HAP-1 (cell line): ENCODE data around the gene TMCO4.
A peak's percentile ranks its signal among the peaks of the same experiment; 100 is the strongest.
"Not testable (repeated sequence)": the region's sequence is repeated elsewhere in the genome, so short reads cannot be mapped to it uniquely, and the experiment has no call there.

ENCODE experiments used
- DNase-seq, 2 experiments: peaks; one replicate each; pipeline ENCODE4 v3.0.0-alpha.2; 2016 to 2020; ENCODE audit warnings: low spot score in 2 of 2
- H3K27me3 ChIP-seq: fragments of 250-450 bp; sonication (Bioruptor Pico); 2 replicates; pipeline ENCODE4 v1.5.1; 2020; ENCODE audit warnings: low read depth, mild to moderate bottlenecking, moderate library complexity
- H3K36me3 ChIP-seq: fragments of 250-450 bp; sonication (Bioruptor Pico); replicated peaks from 2 replicates; pipeline ENCODE4 v1.5.1; 2020; ENCODE audit warnings: mild to moderate bottlenecking
- H3K4me1 ChIP-seq: fragments of 250-450 bp; sonication (Bioruptor Pico); 2 replicates; pipeline ENCODE4 v1.5.1; 2020; ENCODE audit warnings: mild to moderate bottlenecking
- H3K4me3 ChIP-seq: fragments of 250-450 bp; sonication (Bioruptor Pico); 2 replicates; pipeline ENCODE4 v1.5.1; 2020; ENCODE audit warnings: mild to moderate bottlenecking, moderate library complexity
- H3K9me3 ChIP-seq: fragments of 250-450 bp; sonication (Bioruptor Pico); 2 replicates; pipeline ENCODE4 v1.5.1; 2020; ENCODE audit warnings: mild to moderate bottlenecking, moderate library complexity
- in situ Hi-C: fragments of 300-500 bp; cut with MboI; formaldehyde crosslinking; loops from 3 replicates; pipeline ENCODE4 v1.14.3; 2020; ENCODE audit warnings: low sequenced_read_pairs, inconsistent platforms, mixed read lengths

TMCO4 gene

GRCh38 chr1:19799230-19800075 lies at the start of gene TMCO4:
Gene TMCO4 (minus strand): TSS chr1:19799916. CDS start chr1:19780758, 19,158 bp downstream.
- H3K9me3 ChIP-seq = no peaks in the 10 kb centered on the region
- peaks cover 10% of the 10 kb centered on the region for H3K4me1 ChIP-seq
- peak within 1 kb of the TSS; percentile 25 for H3K4me3 ChIP-seq
- peak; percentile 13 to 66 for DNase-seq
- H3K36me3 ChIP-seq = no peaks in the 10 kb centered on the region
- no peaks in the 10 kb centered on the region for H3K27me3 ChIP-seq
- in situ Hi-C loops = no loop called here

- H3K4me1 ChIP-seq, H3K36me3 ChIP-seq, H3K4me3 ChIP-seq, H3K27me3 ChIP-seq, in situ Hi-C loops, DNase-seq, H3K9me3 ChIP-seq: not testable (repeated sequence)
These were observed 49.6 kb upstream of the TMCO4 start for GRCh38 chr1:19849307-19849706.

GRCh38 chr1:19847334-19847733 lies 47.6 kb upstream of the TMCO4 start:
- H3K4me3 ChIP-seq, H3K4me1 ChIP-seq, H3K36me3 ChIP-seq, DNase-seq, in situ Hi-C loops, H3K27me3 ChIP-seq, H3K9me3 ChIP-seq: not testable (repeated sequence)

GRCh38 chr1:19846338-19846737 lies 46.6 kb upstream of the TMCO4 start:
- in situ Hi-C loops = no loop called here
- Histone ChIP-seq H3K9me3 (no peaks in the 10 kb centered on the region), H3K4me1 (peaks cover 10% of the 10 kb centered on the region), H3K4me3 (no peak overlapping the region), H3K36me3 (no peaks in the 10 kb centered on the region), H3K27me3 (no peaks in the 10 kb centered on the region)
- DNase-seq = no peak

GRCh38 chr1:19845555-19845954 lies 45.8 kb upstream of the TMCO4 start:
- Histone ChIP-seq H3K4me3 (no peak overlapping the region), H3K27me3 (no peaks in the 10 kb centered on the region), H3K4me1 (peaks cover 10% of the 10 kb centered on the region), H3K9me3 (no peaks in the 10 kb centered on the region), H3K36me3 (no peaks in the 10 kb centered on the region)
- no peak for DNase-seq
- in situ Hi-C loops = no loop called here

- Histone ChIP-seq H3K9me3 (no peaks in the 10 kb centered on the region), H3K4me1 (peaks cover 10% of the 10 kb centered on the region), H3K4me3 (no peak overlapping the region), H3K36me3 (no peaks in the 10 kb centered on the region), H3K27me3 (no peaks in the 10 kb centered on the region)
- peak; percentile 30 to 32 for DNase-seq
- in situ Hi-C loops = no loop called here
These were observed 45.2 kb upstream of the TMCO4 start for GRCh38 chr1:19844731-19845495.

- Histone ChIP-seq H3K9me3 (no peaks in the 10 kb centered on the region), H3K27me3 (no peaks in the 10 kb centered on the region), H3K4me3 (no peak overlapping the region), H3K36me3 (no peaks in the 10 kb centered on the region), H3K4me1 (peaks cover 8% of the 10 kb centered on the region)
- in situ Hi-C loops = no loop called here
- no peak for DNase-seq
These were observed 40.5 kb upstream of the TMCO4 start for GRCh38 chr1:19840228-19840627.

GRCh38 chr1:19837866-19838265 lies 38.1 kb upstream of the TMCO4 start:
- Histone ChIP-seq H3K4me1 (no peaks in the 10 kb centered on the region), H3K9me3 (no peaks in the 10 kb centered on the region), H3K36me3 (no peaks in the 10 kb centered on the region), H3K27me3 (no peaks in the 10 kb centered on the region), H3K4me3 (no peak overlapping the region)
- in situ Hi-C loops = no loop called here
- DNase-seq = no peak

GRCh38 chr1:19835578-19835977 lies 35.9 kb upstream of the TMCO4 start:
- H3K4me3 ChIP-seq = no peak overlapping the region
- no peaks in the 10 kb centered on the region for H3K27me3 ChIP-seq
- in situ Hi-C loops = no loop called here
- no peaks in the 10 kb centered on the region for H3K4me1 ChIP-seq
- H3K36me3 ChIP-seq = no peaks in the 10 kb centered on the region
- no peak for DNase-seq
- H3K9me3 ChIP-seq = no peaks in the 10 kb centered on the region

- H3K4me3 ChIP-seq = no peak overlapping the region
- in situ Hi-C loops = no loop called here
- H3K4me1 ChIP-seq = no peaks in the 10 kb centered on the region
These were observed 31.7 kb upstream of the TMCO4 start for GRCh38 chr1:19831441-19831840.

GRCh38 chr1:19828546-19828945 lies 28.8 kb upstream of the TMCO4 start:
- no peak for DNase-seq
- in situ Hi-C loops = no loop called here
- H3K4me3 ChIP-seq = no peak overlapping the region
- H3K4me1 ChIP-seq = no peaks in the 10 kb centered on the region
- no peaks in the 10 kb centered on the region for H3K27me3 ChIP-seq
- H3K36me3 ChIP-seq = no peaks in the 10 kb centered on the region
- no peaks in the 10 kb centered on the region for H3K9me3 ChIP-seq

More at GRCh38 chr1:19831441-19831840, 31.7 kb upstream of the TMCO4 start:
- DNase-seq = no peak
- Histone ChIP-seq H3K36me3 (no peaks in the 10 kb centered on the region), H3K9me3 (no peaks in the 10 kb centered on the region), H3K27me3 (no peaks in the 10 kb centered on the region)

- Histone ChIP-seq H3K36me3 (no peaks in the 10 kb centered on the region), H3K4me3 (no peak overlapping the region), H3K9me3 (no peaks in the 10 kb centered on the region), H3K27me3 (no peaks in the 10 kb centered on the region), H3K4me1 (no peaks in the 10 kb centered on the region)
- peak in 1 of 2 experiments; percentile 17 for DNase-seq
- in situ Hi-C loops = no loop called here
These were observed 25.6 kb upstream of the TMCO4 start for GRCh38 chr1:19825298-19825697.

- Histone ChIP-seq H3K4me1 (no peaks in the 10 kb centered on the region), H3K4me3 (no peak overlapping the region), H3K27me3 (no peaks in the 10 kb centered on the region), H3K36me3 (no peaks in the 10 kb centered on the region), H3K9me3 (no peaks in the 10 kb centered on the region)
- in situ Hi-C loops = no loop called here
- DNase-seq = no peak
These were observed 24.8 kb upstream of the TMCO4 start for GRCh38 chr1:19824541-19824940.

GRCh38 chr1:19824036-19824435 lies 24.3 kb upstream of the TMCO4 start:
- Histone ChIP-seq H3K36me3 (no peaks in the 10 kb centered on the region), H3K4me3 (no peak overlapping the region), H3K27me3 (no peaks in the 10 kb centered on the region), H3K9me3 (no peaks in the 10 kb centered on the region), H3K4me1 (no peaks in the 10 kb centered on the region)
- in situ Hi-C loops = no loop called here
- no peak for DNase-seq
